Lower lobe of right lung (tissue), 2 donors: ENCODE measurements around the gene GHRL. TPM values are rescaled to one million over a fixed set of nuclear protein-coding genes. Genes with fewer than 3 reads are reported as not detected.

Experiments
- ATAC-seq, 2 donors: fragments of 200-7000 bp; cut with Tn5 transposase; one replicate each; pipeline ENCODE4 v1.9.1; 2020 to 2022; ENCODE audit warnings: mild to moderate bottlenecking in 2 of 2, moderate library complexity in 2 of 2
- DNase-seq: peaks from one replicate; pipeline ENCODE4 v3.0.0-alpha.2; 2020
- H3K27ac ChIP-seq: fragments of 200-600 bp; one replicate; pipeline ENCODE4 v1.8.0; 2022
- H3K27me3 ChIP-seq: fragments of 200-600 bp; one replicate; pipeline ENCODE4 v1.8.0; 2022; ENCODE audit warnings: low read depth
- H3K36me3 ChIP-seq: fragments of 200-600 bp; one replicate; pipeline ENCODE4 v1.8.0; 2022; ENCODE audit warnings: mild to moderate bottlenecking
- H3K4me1 ChIP-seq: fragments of 200-600 bp; one replicate; pipeline ENCODE4 v1.8.0; 2022
- H3K4me3 ChIP-seq: fragments of 200-600 bp; one replicate; pipeline ENCODE4 v1.8.0; 2022; ENCODE audit warnings: mild to moderate bottlenecking
- H3K9me3 ChIP-seq: fragments of 200-600 bp; one replicate; pipeline ENCODE4 v1.8.0; 2022
- intact Hi-C: fragments of 100-400 bp; cut with DNase I; formaldehyde crosslinking; loops from one replicate; pipeline ENCODE4 v1.11.0; 2022
- total RNA-seq: library from RNA; stranded (reverse); fragmentation: NEBNext Ultra II Directional; extraction: Animal tissue kit (Norgen Biotek cat#: 25700); gene quantifications from one replicate; pipeline ENCODE4 v1.2.1, GENCODE V29; 2021
- TF ChIP-seq, protein P1 (sequence below): fragments of 200-600 bp; IDR thresholded peaks from one replicate; pipeline ENCODE4 v1.8.0; 2022; ENCODE audit warnings: antibody characterized with exemption, mild to moderate bottlenecking
- donor health status: DM: no; HTN: yes; CAD: no; lungs with severe emphysema.

Gene GHRL
- total RNA-seq, 1 donor from 2014 or later: 2.5 TPM

DNA sequence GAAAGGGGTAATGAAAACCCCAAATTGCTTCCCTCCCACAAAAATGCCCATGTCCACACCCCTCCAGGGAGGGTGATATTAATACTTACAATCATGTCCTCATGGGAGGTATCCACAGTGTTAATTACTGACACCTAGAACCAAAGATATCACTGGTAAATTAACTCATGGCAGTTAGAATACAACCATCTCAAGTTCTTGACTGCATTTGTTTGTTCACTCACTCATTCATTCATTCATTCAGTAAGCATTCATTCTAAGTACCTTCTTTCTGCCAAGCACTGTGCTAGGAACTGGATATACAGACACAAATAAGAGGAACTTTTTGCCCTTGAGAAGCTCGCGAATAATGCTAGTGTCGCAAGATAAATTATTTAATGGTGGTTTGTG lies 25.2 kb upstream of the GHRL start:
- TF ChIP-seq, protein P1, sequence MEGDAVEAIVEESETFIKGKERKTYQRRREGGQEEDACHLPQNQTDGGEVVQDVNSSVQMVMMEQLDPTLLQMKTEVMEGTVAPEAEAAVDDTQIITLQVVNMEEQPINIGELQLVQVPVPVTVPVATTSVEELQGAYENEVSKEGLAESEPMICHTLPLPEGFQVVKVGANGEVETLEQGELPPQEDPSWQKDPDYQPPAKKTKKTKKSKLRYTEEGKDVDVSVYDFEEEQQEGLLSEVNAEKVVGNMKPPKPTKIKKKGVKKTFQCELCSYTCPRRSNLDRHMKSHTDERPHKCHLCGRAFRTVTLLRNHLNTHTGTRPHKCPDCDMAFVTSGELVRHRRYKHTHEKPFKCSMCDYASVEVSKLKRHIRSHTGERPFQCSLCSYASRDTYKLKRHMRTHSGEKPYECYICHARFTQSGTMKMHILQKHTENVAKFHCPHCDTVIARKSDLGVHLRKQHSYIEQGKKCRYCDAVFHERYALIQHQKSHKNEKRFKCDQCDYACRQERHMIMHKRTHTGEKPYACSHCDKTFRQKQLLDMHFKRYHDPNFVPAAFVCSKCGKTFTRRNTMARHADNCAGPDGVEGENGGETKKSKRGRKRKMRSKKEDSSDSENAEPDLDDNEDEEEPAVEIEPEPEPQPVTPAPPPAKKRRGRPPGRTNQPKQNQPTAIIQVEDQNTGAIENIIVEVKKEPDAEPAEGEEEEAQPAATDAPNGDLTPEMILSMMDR: no peak
- H3K4me3 ChIP-seq: no peak overlapping the region
- H3K27me3 ChIP-seq: no peaks in the 10 kb centered on the region
- ATAC-seq (no peak), DNase-seq (no peak)
- peaks cover 63% of the 10 kb centered on the region for H3K36me3 ChIP-seq
- intact Hi-C loops: no loop called here
- H3K4me1 ChIP-seq: peaks cover 18% of the 10 kb centered on the region
- H3K9me3 ChIP-seq: no peaks in the 10 kb centered on the region
- no peak overlapping the region for H3K27ac ChIP-seq

DNA sequence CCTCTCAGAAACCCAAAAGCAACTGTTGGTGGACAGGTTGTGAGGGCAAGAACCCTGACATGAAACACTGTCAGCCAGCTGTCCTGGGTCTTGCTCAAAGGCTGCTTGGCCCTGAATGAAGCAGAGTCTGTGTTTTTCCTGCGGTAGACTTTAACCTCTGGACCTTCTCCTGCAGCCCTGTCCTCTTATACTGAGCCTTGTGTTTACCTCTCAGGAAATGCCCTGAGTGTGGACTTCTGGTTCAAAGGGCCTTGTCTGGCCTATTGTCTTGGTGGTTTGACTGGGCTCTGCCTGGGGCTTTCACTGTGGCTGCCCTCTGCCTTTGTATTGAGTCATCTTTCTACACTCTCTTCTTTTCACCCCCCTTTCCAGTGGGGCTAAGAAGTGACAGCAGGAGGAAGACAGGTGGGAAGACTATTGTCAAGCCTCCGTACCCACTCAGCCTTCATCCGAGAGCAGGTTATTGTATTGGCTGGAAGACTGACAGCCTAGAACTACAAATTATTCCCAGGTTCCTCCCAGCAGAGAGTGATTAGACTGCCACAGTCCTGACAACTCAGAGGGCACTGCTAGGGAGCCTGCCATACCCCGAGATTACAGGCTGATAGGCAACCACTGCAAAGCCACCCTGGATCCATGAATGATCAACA lies 24.7 kb upstream of the GHRL start:
- no peak for DNase-seq
- no peak for ATAC-seq
- H3K36me3 ChIP-seq: peaks cover 68% of the 10 kb centered on the region
- no peak overlapping the region for H3K4me3 ChIP-seq
- H3K27me3 ChIP-seq: no peaks in the 10 kb centered on the region
- H3K4me1 ChIP-seq: peaks cover 18% of the 10 kb centered on the region
- H3K9me3 ChIP-seq: no peaks in the 10 kb centered on the region
- intact Hi-C loops: no loop called here
- H3K27ac ChIP-seq: no peak overlapping the region
- TF ChIP-seq, protein P1: no peak

DNA sequence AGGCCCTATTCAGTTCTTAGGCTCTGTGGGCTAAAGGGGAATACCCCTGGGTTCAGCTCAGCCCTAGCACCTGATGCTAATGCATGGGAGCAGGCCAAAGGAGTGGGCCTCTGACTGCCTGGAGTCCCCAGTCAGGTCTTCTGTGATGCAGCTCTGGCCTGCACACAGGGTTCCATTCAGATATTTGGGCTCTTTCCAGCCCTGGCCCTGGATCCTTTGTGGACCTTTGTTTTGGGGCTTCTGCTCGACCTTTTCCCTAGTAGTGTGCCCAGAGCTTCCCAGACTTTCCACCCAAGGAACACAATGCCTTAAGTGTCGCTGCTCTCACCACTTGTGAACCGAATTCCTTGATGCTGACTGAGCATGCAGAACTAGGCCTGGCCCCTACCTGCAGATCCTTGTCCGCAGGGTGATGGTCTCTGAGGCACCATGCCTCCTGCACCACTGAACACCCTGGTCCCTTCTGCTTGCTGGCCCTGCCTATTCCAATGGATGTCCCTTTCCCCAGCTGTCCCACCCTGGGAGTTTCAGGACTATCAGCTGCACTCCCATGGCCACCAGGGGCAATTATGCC lies 23.1 kb upstream of the GHRL start:
- Histone ChIP-seq H3K4me3 (no peak overlapping the region), H3K4me1 (peaks cover 18% of the 10 kb centered on the region), H3K27ac (no peak overlapping the region), H3K9me3 (no peaks in the 10 kb centered on the region), H3K27me3 (no peaks in the 10 kb centered on the region), H3K36me3 (peaks cover 84% of the 10 kb centered on the region)
- intact Hi-C loops: no loop called here
- TF ChIP-seq, protein P1: no peak
- ATAC-seq: no peak
- no peak for DNase-seq

DNA sequence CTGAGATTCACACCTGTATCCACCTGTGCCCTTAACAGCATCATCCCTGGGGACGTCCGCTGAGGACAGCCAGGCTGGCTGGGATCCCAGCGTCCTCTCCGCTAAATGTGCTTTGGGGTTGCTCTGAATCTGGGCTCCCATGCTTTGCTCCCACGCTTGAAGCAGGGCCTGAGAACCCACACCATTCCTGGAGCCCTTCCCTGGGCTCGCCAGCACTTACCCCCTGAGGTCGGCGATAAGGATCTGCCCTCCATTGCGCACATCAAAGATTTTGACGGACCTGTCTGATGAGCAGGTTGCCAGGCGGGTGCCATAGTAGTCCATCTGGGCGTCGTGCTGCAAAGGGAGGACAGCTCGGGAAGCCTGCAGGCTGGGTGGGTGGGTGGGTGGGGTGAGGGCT lies 22.4 kb upstream of the GHRL start:
- H3K4me3 ChIP-seq: no peak overlapping the region
- H3K27me3 ChIP-seq: no peaks in the 10 kb centered on the region
- peaks cover 92% of the 10 kb centered on the region for H3K36me3 ChIP-seq
- no peak overlapping the region for H3K27ac ChIP-seq
- TF ChIP-seq, protein P1: no peak
- H3K4me1 ChIP-seq: peaks cover 15% of the 10 kb centered on the region
- no peaks in the 10 kb centered on the region for H3K9me3 ChIP-seq
- intact Hi-C loops: no loop called here
- DNase-seq: no peak
- ATAC-seq: no peak

DNA sequence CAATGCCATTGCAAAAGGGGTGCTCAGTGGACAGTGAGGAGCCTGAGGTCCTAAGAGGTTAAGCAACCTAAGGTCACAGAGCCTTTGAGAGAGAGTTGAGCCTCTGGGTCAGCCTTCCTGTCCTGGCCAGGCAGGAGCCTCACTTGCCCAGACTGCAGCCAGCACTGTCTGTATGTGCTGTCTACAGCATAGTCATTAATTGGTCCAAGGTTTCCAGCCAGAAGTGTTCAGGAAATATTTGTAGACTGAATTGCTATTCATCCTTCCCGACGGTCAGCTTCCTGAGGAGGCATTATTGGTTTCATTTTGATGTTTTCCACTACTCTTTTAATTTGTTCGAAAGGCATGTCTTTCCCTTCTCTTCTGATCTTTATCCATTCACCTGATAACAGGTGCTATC lies 20.1 kb upstream of the GHRL start:
- peaks cover 100% of the 10 kb centered on the region for H3K36me3 ChIP-seq
- H3K9me3 ChIP-seq: no peaks in the 10 kb centered on the region
- no peak overlapping the region for H3K27ac ChIP-seq
- no peaks in the 10 kb centered on the region for H3K27me3 ChIP-seq
- intact Hi-C loops: no loop called here
- no peak overlapping the region for H3K4me3 ChIP-seq
- H3K4me1 ChIP-seq: peaks cover 11% of the 10 kb centered on the region
- DNase-seq (no peak), ATAC-seq (no peak)
- TF ChIP-seq, protein P1: no peak
